B cell (primary cell): Measurements from ENCODE around the gene COQ9.

Source experiments
- EZH2 ChIP-seq: IDR thresholded peaks from 2 replicates; pipeline ENCODE4 v1.6.1; 2012; ENCODE audit warnings: borderline replicate concordance, low read depth, mild to moderate bottlenecking, moderate library complexity, low read length; ENCODE audit not compliant: insufficient read depth, poor library complexity, severe bottlenecking
- TF ChIP-seq, protein P1 (sequence below): fragments of 200-600 bp; IDR thresholded peaks from one replicate; pipeline ENCODE4 v1.8.0; 2022; ENCODE audit warnings: antibody characterized with exemption, mild to moderate bottlenecking

DNA sequence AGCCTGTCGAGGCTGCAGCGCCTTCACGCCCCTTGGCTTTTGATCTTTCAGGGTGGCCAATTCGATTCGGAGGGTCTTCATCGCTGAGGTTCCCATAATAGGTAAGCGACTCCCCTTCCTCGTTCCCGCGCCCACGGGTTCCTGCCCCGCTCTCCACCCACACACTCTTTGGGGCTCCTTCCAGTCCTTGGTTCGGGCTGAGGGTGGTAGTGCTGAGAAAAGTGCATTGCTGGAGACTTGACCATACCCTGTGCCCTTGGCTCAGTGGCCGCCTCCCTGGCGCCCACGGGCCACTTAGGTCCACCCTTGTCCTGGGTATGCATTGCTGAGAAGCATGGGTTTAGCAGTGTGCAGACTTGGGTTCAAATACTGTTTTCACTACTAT is 15.7 kb downstream of the COQ9 start:
- no peak for TF ChIP-seq EZH2
- TF ChIP-seq, protein P1, sequence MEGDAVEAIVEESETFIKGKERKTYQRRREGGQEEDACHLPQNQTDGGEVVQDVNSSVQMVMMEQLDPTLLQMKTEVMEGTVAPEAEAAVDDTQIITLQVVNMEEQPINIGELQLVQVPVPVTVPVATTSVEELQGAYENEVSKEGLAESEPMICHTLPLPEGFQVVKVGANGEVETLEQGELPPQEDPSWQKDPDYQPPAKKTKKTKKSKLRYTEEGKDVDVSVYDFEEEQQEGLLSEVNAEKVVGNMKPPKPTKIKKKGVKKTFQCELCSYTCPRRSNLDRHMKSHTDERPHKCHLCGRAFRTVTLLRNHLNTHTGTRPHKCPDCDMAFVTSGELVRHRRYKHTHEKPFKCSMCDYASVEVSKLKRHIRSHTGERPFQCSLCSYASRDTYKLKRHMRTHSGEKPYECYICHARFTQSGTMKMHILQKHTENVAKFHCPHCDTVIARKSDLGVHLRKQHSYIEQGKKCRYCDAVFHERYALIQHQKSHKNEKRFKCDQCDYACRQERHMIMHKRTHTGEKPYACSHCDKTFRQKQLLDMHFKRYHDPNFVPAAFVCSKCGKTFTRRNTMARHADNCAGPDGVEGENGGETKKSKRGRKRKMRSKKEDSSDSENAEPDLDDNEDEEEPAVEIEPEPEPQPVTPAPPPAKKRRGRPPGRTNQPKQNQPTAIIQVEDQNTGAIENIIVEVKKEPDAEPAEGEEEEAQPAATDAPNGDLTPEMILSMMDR, result no peak
